ENCODE results near the gene CACNA1H. TPM values are rescaled to one million over a fixed set of nuclear protein-coding genes. Genes with fewer than 3 reads are reported as not detected.

Gene CACNA1H
- total RNA-seq, 5 donors from 2014 or later (not counting 1 experiment from before 2014, with no cell fraction given) = 3.4 to 8.2 (median 4.8) TPM

DNA sequence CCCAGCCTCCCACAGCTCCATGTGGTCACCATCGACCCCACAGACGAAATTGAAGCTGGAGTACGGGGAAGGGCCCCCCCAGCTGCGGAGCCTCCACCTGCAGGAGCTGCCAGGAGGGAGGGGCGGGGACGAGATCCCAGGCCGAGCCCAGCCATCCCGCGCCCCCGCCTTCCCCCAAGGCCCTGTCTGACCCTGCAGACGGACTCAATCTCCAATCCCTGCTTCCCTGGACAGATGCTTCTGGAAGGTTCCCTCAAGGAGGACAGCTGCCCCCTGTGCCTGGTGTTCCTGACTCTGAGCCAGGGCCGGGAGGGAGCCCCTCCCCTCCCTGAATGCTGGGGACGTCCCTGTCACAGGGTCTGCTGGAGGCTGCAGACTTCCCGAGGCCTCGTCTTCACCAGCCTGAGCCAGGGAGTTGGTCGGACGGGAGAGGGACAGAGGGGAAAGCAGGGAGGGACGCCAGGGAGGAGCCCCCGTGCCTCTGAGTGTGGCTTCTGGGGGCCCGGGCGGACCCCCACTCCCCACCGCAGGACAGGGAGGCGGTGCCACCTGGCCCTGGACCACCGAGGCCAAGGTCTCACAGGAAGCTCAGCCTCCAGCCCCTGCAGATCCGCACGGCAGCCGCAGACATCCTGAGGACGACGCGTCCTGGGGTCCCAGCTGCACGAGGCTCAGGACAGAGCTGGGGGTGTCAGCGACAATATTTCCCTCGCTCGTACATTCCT lies 35.6 kb upstream of the CACNA1H start:
- no peak for DNase-seq
- Mint-ChIP-seq H3K27ac (no peak overlapping the region), H3K27me3 (peaks cover 0 to 4% of the 10 kb centered on the region in 2 donors), H3K4me3 (no peak overlapping the region), H3K9me3 (no peaks in the 10 kb centered on the region), H3K36me3 (no peaks in the 10 kb centered on the region), H3K4me1 (no peaks in the 10 kb centered on the region)
- no peak overlapping the region for H3K27ac ChIP-seq (ENCODE audit: low read length)
- no peaks in the 10 kb centered on the region for H3K36me3 ChIP-seq (ENCODE audit: control insufficient read depth in 2 of 2, extremely low read depth in 1 of 2, insufficient read depth in 1 of 2, low read length in 1 of 2)
- H3K4me3 ChIP-seq (ENCODE audit: control insufficient read depth in 1 of 2, extremely low read depth in 1 of 2, low read length in 1 of 2) = no peak overlapping the region
- ChIA-PET CTCF (no interaction called here), POLR2A (no interaction called here)
- no peaks in the 10 kb centered on the region for H3K9me3 ChIP-seq
- 63% methylated on average over 33 of the region's 34 CpGs for WGBS (ENCODE audit: insufficient coverage)
- ATAC-seq (replicated peaks in 1 of 4) = no peak
- H3K4me1 ChIP-seq (ENCODE audit: control insufficient read depth in 1 of 2, extremely low read depth in 1 of 2, insufficient read depth in 2 of 2, low read length in 2 of 2) = no peaks in the 10 kb centered on the region
- peaks cover 0 to 54% of the 10 kb centered on the region in 2 experiments for H3K27me3 ChIP-seq (replicated peaks in 1 of 2; ENCODE audit: control insufficient read depth in 2 of 2, extremely low read depth in 1 of 2, insufficient read depth in 2 of 2, low read length in 1 of 2)

GRCh38 chr16:1117926-1118325 lies 35.0 kb upstream of the CACNA1H start:
- Histone ChIP-seq H3K4me3 (ENCODE audit: control insufficient read depth in 1 of 2, extremely low read depth in 1 of 2, low read length in 1 of 2) (no peak overlapping the region), H3K9me3 (no peaks in the 10 kb centered on the region), H3K27me3 (replicated peaks in 1 of 2; ENCODE audit: control insufficient read depth in 2 of 2, extremely low read depth in 1 of 2, insufficient read depth in 2 of 2, low read length in 1 of 2) (peaks cover 0 to 56% of the 10 kb centered on the region in 2 experiments), H3K36me3 (ENCODE audit: control insufficient read depth in 2 of 2, extremely low read depth in 1 of 2, insufficient read depth in 1 of 2, low read length in 1 of 2) (no peaks in the 10 kb centered on the region), H3K4me1 (ENCODE audit: control insufficient read depth in 1 of 2, extremely low read depth in 1 of 2, insufficient read depth in 2 of 2, low read length in 2 of 2) (no peaks in the 10 kb centered on the region), H3K27ac (ENCODE audit: low read length) (no peak overlapping the region)
- DNase-seq (no peak), ATAC-seq (replicated peaks in 1 of 4) (no peak)
- Mint-ChIP-seq H3K36me3 (no peaks in the 10 kb centered on the region), H3K4me1 (no peaks in the 10 kb centered on the region), H3K4me3 (no peak overlapping the region), H3K9me3 (no peaks in the 10 kb centered on the region), H3K27me3 (peaks cover 0 to 4% of the 10 kb centered on the region in 2 donors), H3K27ac (no peak overlapping the region)
- ChIA-PET POLR2A (no interaction called here), CTCF (no interaction called here)
- 89% methylated on average over 13 of the region's 19 CpGs for WGBS (ENCODE audit: insufficient coverage)

GRCh38 chr16:1119129-1119528 lies 33.8 kb upstream of the CACNA1H start:
- H3K9me3 ChIP-seq = no peaks in the 10 kb centered on the region
- no peaks in the 10 kb centered on the region for H3K36me3 Mint-ChIP-seq
- ChIA-PET CTCF (no interaction called here), POLR2A (no interaction called here)
- no peaks in the 10 kb centered on the region for H3K4me1 Mint-ChIP-seq
- H3K27ac Mint-ChIP-seq = no peak overlapping the region
- no peak overlapping the region for H3K4me3 ChIP-seq (ENCODE audit: control insufficient read depth in 1 of 2, extremely low read depth in 1 of 2, low read length in 1 of 2)
- no peak for ATAC-seq (replicated peaks in 1 of 4)
- H3K36me3 ChIP-seq (ENCODE audit: control insufficient read depth in 2 of 2, extremely low read depth in 1 of 2, insufficient read depth in 1 of 2, low read length in 1 of 2) = no peaks in the 10 kb centered on the region
- H3K9me3 Mint-ChIP-seq = no peaks in the 10 kb centered on the region
- WGBS (ENCODE audit: insufficient coverage) = 63% methylated on average over 14 of the region's 19 CpGs
- DNase-seq = no peak
- peaks cover 0 to 64% of the 10 kb centered on the region in 2 experiments for H3K27me3 ChIP-seq (replicated peaks in 1 of 2; ENCODE audit: control insufficient read depth in 2 of 2, extremely low read depth in 1 of 2, insufficient read depth in 2 of 2, low read length in 1 of 2)
- H3K4me1 ChIP-seq (ENCODE audit: control insufficient read depth in 1 of 2, extremely low read depth in 1 of 2, insufficient read depth in 2 of 2, low read length in 2 of 2) = no peaks in the 10 kb centered on the region
- H3K27me3 Mint-ChIP-seq = peaks cover 0 to 1% of the 10 kb centered on the region in 2 donors
- no peak overlapping the region for H3K4me3 Mint-ChIP-seq
- H3K27ac ChIP-seq (ENCODE audit: low read length) = no peak overlapping the region

- CTCF ChIA-PET = no interaction called here
Measured at GRCh38 chr16:1119766-1120576, 32.9 kb upstream of the CACNA1H start.

GRCh38 chr16:1120577-1120941 lies 32.3 kb upstream of the CACNA1H start:
- no peak overlapping the region for H3K27ac Mint-ChIP-seq
- WGBS (ENCODE audit: insufficient coverage) = 79% methylated on average over 21 of the region's 22 CpGs

More at GRCh38 chr16:1119766-1120576, 32.9 kb upstream of the CACNA1H start:
- H3K4me3 Mint-ChIP-seq = no peak overlapping the region
- no peaks in the 10 kb centered on the region for H3K4me1 ChIP-seq (ENCODE audit: control insufficient read depth in 1 of 2, extremely low read depth in 1 of 2, insufficient read depth in 2 of 2, low read length in 2 of 2)
- no peaks in the 10 kb centered on the region for H3K36me3 Mint-ChIP-seq
- no peaks in the 10 kb centered on the region for H3K4me1 Mint-ChIP-seq
- ATAC-seq (replicated peaks in 1 of 4) (no peak), DNase-seq (no peak)
- H3K4me3 ChIP-seq (ENCODE audit: control insufficient read depth in 1 of 2, extremely low read depth in 1 of 2, low read length in 1 of 2) = no peak overlapping the region
- H3K9me3 Mint-ChIP-seq = no peaks in the 10 kb centered on the region
- H3K27me3 ChIP-seq (replicated peaks in 1 of 2; ENCODE audit: control insufficient read depth in 2 of 2, extremely low read depth in 1 of 2, insufficient read depth in 2 of 2, low read length in 1 of 2) = peaks cover 0 to 61% of the 10 kb centered on the region in 2 experiments
- WGBS (ENCODE audit: insufficient coverage) = 69% methylated on average over 33 of the region's 35 CpGs
- no peak overlapping the region for H3K27ac Mint-ChIP-seq
- POLR2A ChIA-PET = no interaction called here
- no peaks in the 10 kb centered on the region for H3K9me3 ChIP-seq
- no peaks in the 10 kb centered on the region for H3K36me3 ChIP-seq (ENCODE audit: control insufficient read depth in 2 of 2, extremely low read depth in 1 of 2, insufficient read depth in 1 of 2, low read length in 1 of 2)
- no peak overlapping the region for H3K27ac ChIP-seq (ENCODE audit: low read length)
- H3K27me3 Mint-ChIP-seq = peaks cover 0 to under 1% of the 10 kb centered on the region in 2 donors

GRCh38 chr16:1121009-1121408 lies 31.9 kb upstream of the CACNA1H start:
- CTCF ChIA-PET = no interaction called here
- Mint-ChIP-seq H3K36me3 (no peaks in the 10 kb centered on the region), H3K4me1 (no peaks in the 10 kb centered on the region), H3K4me3 (no peak overlapping the region), H3K27me3 (no peaks in the 10 kb centered on the region), H3K27ac (no peak overlapping the region), H3K9me3 (no peaks in the 10 kb centered on the region)
- H3K36me3 ChIP-seq (ENCODE audit: control insufficient read depth in 2 of 2, extremely low read depth in 1 of 2, insufficient read depth in 1 of 2, low read length in 1 of 2) = no peaks in the 10 kb centered on the region
- no peak overlapping the region for H3K27ac ChIP-seq (ENCODE audit: low read length)
- WGBS (ENCODE audit: insufficient coverage) = 80% methylated on average over 11 of the region's 23 CpGs
- H3K27me3 ChIP-seq (replicated peaks in 1 of 2; ENCODE audit: control insufficient read depth in 2 of 2, extremely low read depth in 1 of 2, insufficient read depth in 2 of 2, low read length in 1 of 2) = peaks cover 0 to 69% of the 10 kb centered on the region in 2 experiments
- peaks cover 0 to 9% of the 10 kb centered on the region in 2 experiments for H3K4me1 ChIP-seq (ENCODE audit: control insufficient read depth in 1 of 2, extremely low read depth in 1 of 2, insufficient read depth in 2 of 2, low read length in 2 of 2)
- ATAC-seq (replicated peaks in 1 of 4) (no peak), DNase-seq (no peak)
- H3K9me3 ChIP-seq = no peaks in the 10 kb centered on the region
- no peak overlapping the region for H3K4me3 ChIP-seq (ENCODE audit: control insufficient read depth in 1 of 2, extremely low read depth in 1 of 2, low read length in 1 of 2)
- POLR2A ChIA-PET = no interaction called here

More at GRCh38 chr16:1120577-1120941, 32.3 kb upstream of the CACNA1H start:
- Mint-ChIP-seq H3K4me1 (no peaks in the 10 kb centered on the region), H3K27me3 (no peaks in the 10 kb centered on the region), H3K36me3 (no peaks in the 10 kb centered on the region), H3K4me3 (no peak overlapping the region), H3K9me3 (no peaks in the 10 kb centered on the region)
- H3K9me3 ChIP-seq = no peaks in the 10 kb centered on the region
- DNase-seq = no peak
- no peaks in the 10 kb centered on the region for H3K36me3 ChIP-seq (ENCODE audit: control insufficient read depth in 2 of 2, extremely low read depth in 1 of 2, insufficient read depth in 1 of 2, low read length in 1 of 2)
- H3K4me3 ChIP-seq (ENCODE audit: control insufficient read depth in 1 of 2, extremely low read depth in 1 of 2, low read length in 1 of 2) = no peak overlapping the region
- ATAC-seq (replicated peaks in 1 of 4) = no peak
- no peak overlapping the region for H3K27ac ChIP-seq (ENCODE audit: low read length)
- CTCF ChIA-PET = no interaction called here
- POLR2A ChIA-PET = no interaction called here
- peaks cover 0 to 66% of the 10 kb centered on the region in 2 experiments for H3K27me3 ChIP-seq (replicated peaks in 1 of 2; ENCODE audit: control insufficient read depth in 2 of 2, extremely low read depth in 1 of 2, insufficient read depth in 2 of 2, low read length in 1 of 2)
- peaks cover 0 to 5% of the 10 kb centered on the region in 2 experiments for H3K4me1 ChIP-seq (ENCODE audit: control insufficient read depth in 1 of 2, extremely low read depth in 1 of 2, insufficient read depth in 2 of 2, low read length in 2 of 2)
